T-helper 1 cell treated with Interleukin-12 subunit alpha and Interleukin-12 subunit beta and Interleukin-4 antibody, amounts not matched to agents 30 ng/mL and 1 ng/mL, for 36 hours (primary cell): ENCODE data around the gene ATXN7L3. TPM values are rescaled to one million over a fixed set of nuclear protein-coding genes. Genes with fewer than 3 reads are reported as not detected.

Experiments used
- total RNA-seq: library from RNA; stranded (reverse); gene quantifications from 2 replicates; pipeline ENCODE4 v1.2.3, GENCODE V29; 2022

The ATXN7L3 gene
- total RNA-seq, 1 donor from 2014 or later: 128 TPM

Other genes starting within 250 kb of the ATXN7L3 start
- not detected in 2 replicates for gene PYY, start 245.9 kb downstream of the ATXN7L3 start, total RNA-seq
- gene NAGS, start 195.3 kb downstream of the ATXN7L3 start, total RNA-seq: 0.51 and 0.68 TPM in 2 replicates
- 31.8 and 33.6 TPM in 2 replicates for gene TMEM101, start 184.9 kb downstream of the ATXN7L3 start, total RNA-seq
- 65.9 and 66.4 TPM in 2 replicates for gene LSM12, start 133.2 kb downstream of the ATXN7L3 start, total RNA-seq
- gene G6PC3, start 129.1 kb downstream of the ATXN7L3 start, total RNA-seq: 20.2 and 23.4 TPM in 2 replicates
- gene HDAC5, start 76.2 kb downstream of the ATXN7L3 start, total RNA-seq: 13.5 and 15.0 TPM in 2 replicates
- gene HROB, start 58.0 kb downstream of the ATXN7L3 start, total RNA-seq: 11.1 and 12.4 TPM in 2 replicates
- gene ASB16, start 29.2 kb downstream of the ATXN7L3 start, total RNA-seq: 0.56 TPM in 1 of 2 replicates, not detected in the other
- gene TMUB2, start 12.9 kb downstream of the ATXN7L3 start, total RNA-seq: 28.4 and 33.2 TPM in 2 replicates
- gene UBTF, start 19.8 kb upstream of the ATXN7L3 start, total RNA-seq: 169 and 175 TPM in 2 replicates
- not detected in 2 replicates for gene SLC4A1, start 68.3 kb upstream of the ATXN7L3 start, total RNA-seq
- gene RUNDC3A, start 108.7 kb upstream of the ATXN7L3 start, total RNA-seq: 0.56 and 0.64 TPM in 2 replicates
- 116 and 123 TPM in 2 replicates for gene SLC25A39, start 124.9 kb upstream of the ATXN7L3 start, total RNA-seq
- 58.0 and 65.5 TPM in 2 replicates for gene GRN, start 145.4 kb upstream of the ATXN7L3 start, total RNA-seq
- gene FAM171A2, start 164.0 kb upstream of the ATXN7L3 start, total RNA-seq: 0.15 TPM in 1 of 2 replicates, not detected in the other
- gene ITGA2B, start 189.8 kb upstream of the ATXN7L3 start, total RNA-seq: 0.39 and 0.95 TPM in 2 replicates